HepG2 (cell line): ENCODE results near the gene MIA2. TPM values are rescaled to one million over a fixed set of nuclear protein-coding genes. Genes with fewer than 3 reads are reported as not detected.

Experiments
- FOSL2 ChIP-seq: sonication (generic); formaldehyde crosslinking; IDR thresholded peaks from 2 replicates; pipeline ENCODE4 v1.4.0; 2020; ENCODE audit warnings: missing genetic modification reagents
- FOXK1 ChIP-seq: sonication (generic); formaldehyde crosslinking; IDR thresholded peaks from 2 replicates; pipeline ENCODE4 v1.4.0; 2020; ENCODE audit warnings: low read depth, missing genetic modification reagents, borderline replicate concordance
- HNF4G ChIP-seq, 2 experiments: sonication (generic) in 1 of 2; formaldehyde crosslinking in 1 of 2; IDR thresholded peaks; 2 replicates each; pipeline versions ENCODE4 v1.4.0 to v1.6.1; 2011 to 2020; ENCODE audit warnings: borderline replicate concordance in 2 of 2, low read depth in 2 of 2, mild to moderate bottlenecking in 2 of 2, low read length in 1 of 2, missing genetic modification reagents in 1 of 2, moderate library complexity in 1 of 2
- ISX ChIP-seq: sonication (generic); formaldehyde crosslinking; conservative IDR thresholded peaks from 2 replicates; pipeline ENCODE4 v1.5.0; 2020; ENCODE audit warnings: missing genetic modification reagents
- KAT7 ChIP-seq: IDR thresholded peaks from 2 replicates; pipeline ENCODE4 v1.6.1; 2018; ENCODE audit warnings: borderline replicate concordance, missing compliant biosample characterization
- MEF2D ChIP-seq: sonication (generic); formaldehyde crosslinking; IDR thresholded peaks from 2 replicates; pipeline ENCODE4 v1.5.1; 2020; ENCODE audit warnings: mild to moderate bottlenecking, missing genetic modification reagents
- NFE2L1 ChIP-seq: sonication (generic); formaldehyde crosslinking; IDR thresholded peaks from 2 replicates; pipeline ENCODE4 v1.4.0; 2020; ENCODE audit warnings: missing genetic modification reagents, mild to moderate bottlenecking, borderline replicate concordance
- NFE2L2 ChIP-seq: fragments of 150-350 bp; IDR thresholded peaks from 2 replicates; pipeline ENCODE4 v1.6.1; 2014; ENCODE audit warnings: low read length
- NPAS2 ChIP-seq: sonication (generic); formaldehyde crosslinking; IDR thresholded peaks from 2 replicates; pipeline ENCODE4 v1.8.0; 2022; ENCODE audit warnings: mild to moderate bottlenecking, missing genetic modification reagents, borderline replicate concordance
- TBX3 ChIP-seq: fragments of 450-650 bp; IDR thresholded peaks from 2 replicates; pipeline ENCODE4 v1.6.1; 2017; ENCODE audit warnings: antibody characterized with exemption, mild to moderate bottlenecking, inconsistent platforms, borderline replicate concordance
- ZFP36 ChIP-seq: fragments of 150-350 bp; IDR thresholded peaks from 2 replicates; pipeline ENCODE4 v1.6.1; 2018; ENCODE audit warnings: borderline replicate concordance, low read length, low read depth; ENCODE audit not compliant: partially characterized antibody
- ZFP90 ChIP-seq: sonication (generic); formaldehyde crosslinking; IDR thresholded peaks from 2 replicates; pipeline ENCODE4 v1.8.0; 2022; ENCODE audit warnings: missing genetic modification reagents, mild to moderate bottlenecking, inconsistent platforms, borderline replicate concordance
- ZNF160 ChIP-seq: sonication (generic); formaldehyde crosslinking; IDR thresholded peaks from 2 replicates; pipeline ENCODE4 v1.8.0; 2022; ENCODE audit warnings: mild to moderate bottlenecking, inconsistent platforms, missing genetic modification reagents
- ZNF207 ChIP-seq: fragments of 450-650 bp; IDR thresholded peaks from 2 replicates; pipeline ENCODE4 v1.6.1; 2016; ENCODE audit warnings: antibody characterized with exemption, borderline replicate concordance
- ZNF34 ChIP-seq: sonication (generic); formaldehyde crosslinking; IDR thresholded peaks from 2 replicates; pipeline ENCODE4 v1.4.0; 2020; ENCODE audit warnings: mild to moderate bottlenecking, missing genetic modification reagents, borderline replicate concordance
- ZSCAN20 ChIP-seq: sonication (generic); formaldehyde crosslinking; IDR thresholded peaks from 2 replicates; pipeline ENCODE4 v1.4.0; 2020; ENCODE audit warnings: missing genetic modification reagents, mild to moderate bottlenecking, borderline replicate concordance
- ZZZ3 ChIP-seq: sonication (generic); formaldehyde crosslinking; IDR thresholded peaks from 2 replicates; pipeline ENCODE4 v1.4.0; 2020; ENCODE audit warnings: missing genetic modification reagents, mild to moderate bottlenecking, borderline replicate concordance
- polyA plus RNA-seq, 8 experiments: library from polyadenylated mRNA; depleted of rRNA in 3 of 8; stranded (reverse) in 7 of 8; unstranded in 1 of 8; fragments of >200 nt; fragmentation: Illumina TruSeq in 4 of 8; extraction: Trizol in 4 of 8; gene quantifications; 2 replicates each; pipeline versions ENCODE4 v1.2.1 to v1.2.3, GENCODE V29; 2011 to 2016; ENCODE audit warnings: low read depth in 4 of 8, missing spikeins in 1 of 8, mixed read lengths in 1 of 8; ENCODE audit not compliant: insufficient read depth in 1 of 8
- total RNA-seq, 5 experiments: library from RNA; depleted of rRNA; stranded (reverse); fragments of >200 nt; fragmentation: Illumina TruSeq; extraction: Trizol; gene quantifications; 2 replicates each; pipeline ENCODE4 v1.2.3, GENCODE V29; 2016; ENCODE audit warnings: low read depth in 1 of 5
- TF ChIP-seq, protein P1 (sequence below): sonication (generic); formaldehyde crosslinking; IDR thresholded peaks from 2 replicates; pipeline ENCODE4 v1.4.0; 2020; ENCODE audit warnings: missing genetic modification reagents
- TF ChIP-seq, protein P2 (sequence below): sonication (generic); formaldehyde crosslinking; IDR thresholded peaks from 2 replicates; pipeline ENCODE4 v1.8.1; 2022; ENCODE audit warnings: low read depth, mild to moderate bottlenecking, missing genetic modification reagents
- TF ChIP-seq, protein P3 (sequence below): sonication (generic); formaldehyde crosslinking; IDR thresholded peaks from 2 replicates; pipeline ENCODE4 v1.4.0; 2020; ENCODE audit warnings: mild to moderate bottlenecking, missing genetic modification reagents
- TF ChIP-seq, protein P4 (sequence below): sonication (generic); formaldehyde crosslinking; conservative IDR thresholded peaks from 2 replicates; pipeline ENCODE4 v1.4.0; 2020; ENCODE audit warnings: missing genetic modification reagents

Gene MIA2
- total and polyA plus RNA-seq, 2 of the 13 experiments (the other 11 are each of a cell fraction or from before 2014, with no cell fraction given), result 134 to 158 TPM

DNA sequence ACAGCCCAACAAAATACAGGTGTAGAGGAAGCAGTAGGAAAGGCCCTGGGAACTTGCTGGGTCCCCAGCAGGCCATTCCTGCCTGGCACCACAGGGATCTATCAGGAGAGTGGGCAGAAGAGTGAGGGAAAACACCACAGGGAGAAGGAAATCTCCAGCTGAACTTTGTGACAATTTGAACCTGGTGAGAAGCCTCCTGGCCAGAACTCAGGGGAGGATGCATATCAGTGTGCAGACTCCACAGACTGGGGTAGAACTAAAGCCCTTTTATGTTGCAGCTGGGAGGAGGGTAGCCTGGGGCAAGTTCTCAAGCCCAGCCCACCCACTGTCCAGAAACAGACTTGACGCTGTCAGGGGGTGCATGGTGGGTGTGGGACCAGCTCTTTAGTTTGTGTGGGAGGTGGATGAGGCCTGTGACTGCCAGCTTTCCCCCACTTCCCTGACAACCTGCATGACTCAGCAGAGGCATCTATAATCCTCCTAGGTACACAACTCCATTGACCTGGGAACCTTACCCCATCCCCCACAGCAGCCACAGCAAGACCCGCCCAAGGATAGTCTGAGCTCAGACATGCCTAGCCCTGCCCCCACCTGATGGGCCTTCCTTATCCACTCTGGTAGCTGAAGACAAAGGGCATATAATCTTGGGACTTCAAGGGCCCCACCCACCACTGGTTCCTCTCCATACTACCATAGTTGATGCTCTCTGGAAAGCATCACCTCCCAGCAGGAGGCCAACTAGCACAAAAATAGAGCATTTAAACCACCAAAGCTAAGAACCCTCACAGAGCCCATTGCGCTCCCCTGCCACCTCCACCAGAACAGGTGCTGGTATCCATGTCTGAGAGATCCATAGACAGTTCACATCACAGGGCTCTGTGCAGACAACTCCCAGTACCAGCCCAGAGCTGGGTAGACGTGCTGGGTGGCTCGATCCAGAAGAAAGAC, 29.8 kb upstream of the MIA2 start (continued):
- TF ChIP-seq, protein P1, sequence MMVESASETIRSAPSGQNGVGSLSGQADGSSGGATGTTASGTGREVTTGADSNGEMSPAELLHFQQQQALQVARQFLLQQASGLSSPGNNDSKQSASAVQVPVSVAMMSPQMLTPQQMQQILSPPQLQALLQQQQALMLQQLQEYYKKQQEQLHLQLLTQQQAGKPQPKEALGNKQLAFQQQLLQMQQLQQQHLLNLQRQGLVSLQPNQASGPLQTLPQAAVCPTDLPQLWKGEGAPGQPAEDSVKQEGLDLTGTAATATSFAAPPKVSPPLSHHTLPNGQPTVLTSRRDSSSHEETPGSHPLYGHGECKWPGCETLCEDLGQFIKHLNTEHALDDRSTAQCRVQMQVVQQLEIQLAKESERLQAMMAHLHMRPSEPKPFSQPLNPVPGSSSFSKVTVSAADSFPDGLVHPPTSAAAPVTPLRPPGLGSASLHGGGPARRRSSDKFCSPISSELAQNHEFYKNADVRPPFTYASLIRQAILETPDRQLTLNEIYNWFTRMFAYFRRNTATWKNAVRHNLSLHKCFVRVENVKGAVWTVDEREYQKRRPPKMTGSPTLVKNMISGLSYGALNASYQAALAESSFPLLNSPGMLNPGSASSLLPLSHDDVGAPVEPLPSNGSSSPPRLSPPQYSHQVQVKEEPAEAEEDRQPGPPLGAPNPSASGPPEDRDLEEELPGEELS (CRISPR knock-in tag), result peak; percentile 53; the same call in 1 of the 2 replicates
- TF ChIP-seq NFE2L2 (peak; percentile 86), ISX (CRISPR knock-in tag) (no peak), KAT7 (CRISPR knock-in tag) (peak; percentile 22; the same call in 1 of the 2 replicates), TBX3 (no peak), ZNF207 (no peak), ZZZ3 (CRISPR knock-in tag) (no peak), MEF2D (CRISPR knock-in tag) (peak; percentile 53; the same call in 1 of the 2 replicates), ZFP36 (peak; percentile 23), ZSCAN20 (CRISPR knock-in tag) (no peak), FOSL2 (CRISPR knock-in tag) (peak; percentile 82), FOXK1 (CRISPR knock-in tag) (no peak), ZNF34 (CRISPR knock-in tag) (no peak), NPAS2 (no peak), HNF4G (IDR thresholded peaks at IDR 0.05; ENCODE audit: borderline replicate concordance, low read depth, low read length) (no peak), HNF4G (CRISPR knock-in tag; IDR thresholded peaks at IDR 0.05; ENCODE audit: borderline replicate concordance, low read depth) (no peak), ZNF160 (no peak), ZFP90 (0 out of 2 replicates have a peak, but pooled peaks have one; percentile 35), NFE2L1 (CRISPR knock-in tag) (peak; percentile 86; the same call in 1 of the 2 replicates)
- TF ChIP-seq, protein P2, sequence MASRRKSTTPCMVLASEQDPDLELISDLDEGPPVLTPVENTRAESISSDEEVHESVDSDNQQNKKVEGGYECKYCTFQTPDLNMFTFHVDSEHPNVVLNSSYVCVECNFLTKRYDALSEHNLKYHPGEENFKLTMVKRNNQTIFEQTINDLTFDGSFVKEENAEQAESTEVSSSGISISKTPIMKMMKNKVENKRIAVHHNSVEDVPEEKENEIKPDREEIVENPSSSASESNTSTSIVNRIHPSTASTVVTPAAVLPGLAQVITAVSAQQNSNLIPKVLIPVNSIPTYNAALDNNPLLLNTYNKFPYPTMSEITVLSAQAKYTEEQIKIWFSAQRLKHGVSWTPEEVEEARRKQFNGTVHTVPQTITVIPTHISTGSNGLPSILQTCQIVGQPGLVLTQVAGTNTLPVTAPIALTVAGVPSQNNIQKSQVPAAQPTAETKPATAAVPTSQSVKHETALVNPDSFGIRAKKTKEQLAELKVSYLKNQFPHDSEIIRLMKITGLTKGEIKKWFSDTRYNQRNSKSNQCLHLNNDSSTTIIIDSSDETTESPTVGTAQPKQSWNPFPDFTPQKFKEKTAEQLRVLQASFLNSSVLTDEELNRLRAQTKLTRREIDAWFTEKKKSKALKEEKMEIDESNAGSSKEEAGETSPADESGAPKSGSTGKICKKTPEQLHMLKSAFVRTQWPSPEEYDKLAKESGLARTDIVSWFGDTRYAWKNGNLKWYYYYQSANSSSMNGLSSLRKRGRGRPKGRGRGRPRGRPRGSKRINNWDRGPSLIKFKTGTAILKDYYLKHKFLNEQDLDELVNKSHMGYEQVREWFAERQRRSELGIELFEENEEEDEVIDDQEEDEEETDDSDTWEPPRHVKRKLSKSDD (CRISPR knock-in tag), result 0 out of 2 replicates have a peak, but pooled peaks have one; percentile 50
- TF ChIP-seq, protein P3, sequence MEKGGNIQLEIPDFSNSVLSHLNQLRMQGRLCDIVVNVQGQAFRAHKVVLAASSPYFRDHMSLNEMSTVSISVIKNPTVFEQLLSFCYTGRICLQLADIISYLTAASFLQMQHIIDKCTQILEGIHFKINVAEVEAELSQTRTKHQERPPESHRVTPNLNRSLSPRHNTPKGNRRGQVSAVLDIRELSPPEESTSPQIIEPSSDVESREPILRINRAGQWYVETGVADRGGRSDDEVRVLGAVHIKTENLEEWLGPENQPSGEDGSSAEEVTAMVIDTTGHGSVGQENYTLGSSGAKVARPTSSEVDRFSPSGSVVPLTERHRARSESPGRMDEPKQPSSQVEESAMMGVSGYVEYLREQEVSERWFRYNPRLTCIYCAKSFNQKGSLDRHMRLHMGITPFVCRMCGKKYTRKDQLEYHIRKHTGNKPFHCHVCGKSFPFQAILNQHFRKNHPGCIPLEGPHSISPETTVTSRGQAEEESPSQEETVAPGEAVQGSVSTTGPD, result no peak
- TF ChIP-seq, protein P4, sequence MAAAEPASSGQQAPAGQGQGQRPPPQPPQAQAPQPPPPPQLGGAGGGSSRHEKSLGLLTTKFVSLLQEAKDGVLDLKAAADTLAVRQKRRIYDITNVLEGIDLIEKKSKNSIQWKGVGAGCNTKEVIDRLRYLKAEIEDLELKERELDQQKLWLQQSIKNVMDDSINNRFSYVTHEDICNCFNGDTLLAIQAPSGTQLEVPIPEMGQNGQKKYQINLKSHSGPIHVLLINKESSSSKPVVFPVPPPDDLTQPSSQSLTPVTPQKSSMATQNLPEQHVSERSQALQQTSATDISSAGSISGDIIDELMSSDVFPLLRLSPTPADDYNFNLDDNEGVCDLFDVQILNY, result no peak
